Hepatocyte (in vitro differentiated cells): ENCODE results near the gene ADAM12. TPM values are rescaled to one million over a fixed set of nuclear protein-coding genes. Genes with fewer than 3 reads are reported as not detected.

Experiments used
- DNase-seq: peaks from one replicate; pipeline ENCODE4 v3.0.0-alpha.2; 2016; ENCODE audit warnings: low spot score
- H2AFZ ChIP-seq: fragments of 200-600 bp; sonication (generic); 2 replicates; pipeline ENCODE4 v1.6.0; 2016; ENCODE audit warnings: antibody characterized with exemption, mild to moderate bottlenecking
- H3K27ac ChIP-seq: fragments of 200-600 bp; sonication (generic); 2 replicates; pipeline ENCODE4 v1.5.1; 2016; ENCODE audit warnings: mild to moderate bottlenecking
- H3K27me3 ChIP-seq: fragments of 200-600 bp; sonication (generic); 2 replicates; pipeline ENCODE4 v1.6.1; 2016
- H3K36me3 ChIP-seq: fragments of 200-600 bp; sonication (generic); replicated peaks from 2 replicates; pipeline ENCODE4 v1.5.1; 2016; ENCODE audit warnings: low read depth; ENCODE audit not compliant: insufficient read depth
- H3K4me1 ChIP-seq: fragments of 200-600 bp; sonication (generic); 2 replicates; pipeline ENCODE4 v1.5.1; 2016; ENCODE audit warnings: mild to moderate bottlenecking, moderate library complexity; ENCODE audit not compliant: insufficient read depth
- H3K4me2 ChIP-seq: fragments of 200-600 bp; sonication (generic); 2 replicates; pipeline ENCODE4 v1.6.0; 2016
- H3K4me3 ChIP-seq: fragments of 200-600 bp; sonication (generic); 2 replicates; pipeline ENCODE4 v1.5.1; 2016; ENCODE audit warnings: mild to moderate bottlenecking
- H3K79me2 ChIP-seq: fragments of 200-600 bp; sonication (generic); 2 replicates; pipeline ENCODE4 v1.6.0; 2017; ENCODE audit warnings: mild to moderate bottlenecking
- H3K9me2 ChIP-seq: fragments of 200-600 bp; sonication (generic); replicated peaks from 2 replicates; pipeline ENCODE4 v1.6.0; 2017; ENCODE audit warnings: mild to moderate bottlenecking; ENCODE audit not compliant: insufficient read depth
- H3K9me3 ChIP-seq: fragments of 200-600 bp; sonication (generic); 2 replicates; pipeline ENCODE4 v1.5.1; 2016; ENCODE audit warnings: low read depth, mild to moderate bottlenecking
- H4K20me1 ChIP-seq: fragments of 200-600 bp; sonication (generic); 2 replicates; pipeline ENCODE4 v1.6.0; 2016; ENCODE audit warnings: mild to moderate bottlenecking; ENCODE audit not compliant: insufficient read depth, poor library complexity, severe bottlenecking
- EZH2 ChIP-seq: fragments of 200-600 bp; sonication (generic); IDR thresholded peaks from 2 replicates; pipeline ENCODE4 v1.6.1; 2016; ENCODE audit warnings: antibody characterized with exemption, mild to moderate bottlenecking, borderline replicate concordance
- EZH2phosphoT487 ChIP-seq: fragments of 200-600 bp; sonication (generic); IDR thresholded peaks from one replicate; pipeline ENCODE4 v1.6.1; 2018; ENCODE audit warnings: antibody characterized with exemption, mild to moderate bottlenecking, low read depth, moderate library complexity; ENCODE audit not compliant: unreplicated experiment, severe bottlenecking
- WGBS: methylation state at CpG from one replicate; pipeline ENCODE4 v1.1.6; 2016; ENCODE audit warnings: low lambda C conversion rate; ENCODE audit errors: missing lambda C conversion rate; 5-methylcytosine and 5-hydroxymethylcytosine counted together
- polyA plus RNA-seq: library from polyadenylated mRNA; unstranded; fragments of >200 nt; fragmentation: Nextera tagmentation; extraction: Ambion mirVana; gene quantifications from 2 replicates; pipeline ENCODE4 v1.2.1, GENCODE V29; 2016
- total RNA-seq: library from RNA; depleted of rRNA; stranded (reverse); fragments of >200 nt; gene quantifications from 2 replicates; pipeline ENCODE4 v1.2.3, GENCODE V29; 2014
- TF ChIP-seq, protein P1 (sequence below): fragments of 200-600 bp; sonication (generic); IDR thresholded peaks from 2 replicates; pipeline ENCODE4 v1.5.1; 2016; ENCODE audit warnings: antibody characterized with exemption, mild to moderate bottlenecking; ENCODE audit not compliant: poor library complexity

ADAM12 gene
- total and polyA plus RNA-seq, 2 experiments from 2014 or later, result 4.9 to 11.3 TPM

DNA sequence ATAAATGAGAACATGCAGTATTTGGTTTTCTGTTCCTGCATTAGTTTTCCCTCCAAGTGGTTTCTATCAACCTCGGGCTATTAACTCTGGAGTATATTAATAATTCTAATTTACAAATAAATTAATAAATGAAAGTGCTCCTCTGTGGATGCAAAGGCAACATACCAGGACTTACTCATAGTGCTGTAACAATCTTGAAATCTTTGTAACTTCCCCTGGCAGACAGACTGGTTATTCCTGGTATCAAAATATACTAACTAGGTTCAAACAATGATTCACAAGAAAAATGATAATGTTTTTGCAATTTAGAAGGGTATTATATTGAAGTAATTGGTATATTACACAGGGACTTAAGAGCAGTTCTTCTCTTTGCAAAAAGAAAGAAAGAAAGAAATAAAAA, 314.7 kb downstream of the ADAM12 start:
- no peaks in the 10 kb centered on the region for H3K4me1 ChIP-seq
- no peaks in the 10 kb centered on the region for H3K36me3 ChIP-seq
- H3K9me2 ChIP-seq, result no peaks in the 10 kb centered on the region
- H3K79me2 ChIP-seq, result no peaks in the 10 kb centered on the region
- no peak for DNase-seq
- H3K27ac ChIP-seq, result no peak overlapping the region
- H4K20me1 ChIP-seq, result no peaks in the 10 kb centered on the region
- H2AFZ ChIP-seq, result no peak overlapping the region
- 95% methylated on average over 1 of the region's 1 CpG for WGBS
- H3K4me2 ChIP-seq, result no peak overlapping the region
- H3K4me3 ChIP-seq, result no peak overlapping the region
- no peaks in the 10 kb centered on the region for H3K27me3 ChIP-seq
- no peaks in the 10 kb centered on the region for H3K9me3 ChIP-seq
- no peak for TF ChIP-seq EZH2phosphoT487
- no peak for TF ChIP-seq EZH2
- TF ChIP-seq, protein P1, sequence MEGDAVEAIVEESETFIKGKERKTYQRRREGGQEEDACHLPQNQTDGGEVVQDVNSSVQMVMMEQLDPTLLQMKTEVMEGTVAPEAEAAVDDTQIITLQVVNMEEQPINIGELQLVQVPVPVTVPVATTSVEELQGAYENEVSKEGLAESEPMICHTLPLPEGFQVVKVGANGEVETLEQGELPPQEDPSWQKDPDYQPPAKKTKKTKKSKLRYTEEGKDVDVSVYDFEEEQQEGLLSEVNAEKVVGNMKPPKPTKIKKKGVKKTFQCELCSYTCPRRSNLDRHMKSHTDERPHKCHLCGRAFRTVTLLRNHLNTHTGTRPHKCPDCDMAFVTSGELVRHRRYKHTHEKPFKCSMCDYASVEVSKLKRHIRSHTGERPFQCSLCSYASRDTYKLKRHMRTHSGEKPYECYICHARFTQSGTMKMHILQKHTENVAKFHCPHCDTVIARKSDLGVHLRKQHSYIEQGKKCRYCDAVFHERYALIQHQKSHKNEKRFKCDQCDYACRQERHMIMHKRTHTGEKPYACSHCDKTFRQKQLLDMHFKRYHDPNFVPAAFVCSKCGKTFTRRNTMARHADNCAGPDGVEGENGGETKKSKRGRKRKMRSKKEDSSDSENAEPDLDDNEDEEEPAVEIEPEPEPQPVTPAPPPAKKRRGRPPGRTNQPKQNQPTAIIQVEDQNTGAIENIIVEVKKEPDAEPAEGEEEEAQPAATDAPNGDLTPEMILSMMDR, result no peak

DNA sequence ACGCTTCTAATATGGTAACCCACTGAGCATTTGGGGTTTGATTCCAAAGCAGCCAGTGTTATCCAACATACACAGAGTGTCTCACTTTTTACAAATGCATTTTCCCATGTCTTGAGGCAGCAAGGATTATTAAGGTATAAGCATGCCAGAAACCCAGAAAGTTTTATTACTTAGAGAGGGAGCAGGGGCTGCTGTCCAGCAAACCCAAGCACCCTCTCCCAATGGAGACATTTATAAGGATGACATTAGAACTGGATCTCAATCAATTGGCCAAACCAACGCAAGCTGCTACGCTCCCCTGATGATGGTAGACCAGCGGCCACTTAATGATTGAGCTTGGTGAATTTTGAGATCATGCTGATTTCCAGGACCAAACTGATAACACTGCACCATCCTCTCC, 315.7 kb downstream of the ADAM12 start:
- no peaks in the 10 kb centered on the region for H3K9me2 ChIP-seq
- no peaks in the 10 kb centered on the region for H3K9me3 ChIP-seq
- H3K27me3 ChIP-seq, result no peaks in the 10 kb centered on the region
- TF ChIP-seq EZH2, result no peak
- TF ChIP-seq EZH2phosphoT487, result no peak
- TF ChIP-seq, protein P1, result no peak
- no peak overlapping the region for H3K27ac ChIP-seq
- H3K4me3 ChIP-seq, result no peak overlapping the region
- WGBS, result 100% methylated on average over 4 of the region's 4 CpGs
- H2AFZ ChIP-seq, result no peak overlapping the region
- no peak for DNase-seq
- H3K4me1 ChIP-seq, result no peaks in the 10 kb centered on the region
- H3K79me2 ChIP-seq, result no peaks in the 10 kb centered on the region
- H3K4me2 ChIP-seq, result no peak overlapping the region
- H3K36me3 ChIP-seq, result no peaks in the 10 kb centered on the region
- no peaks in the 10 kb centered on the region for H4K20me1 ChIP-seq

DNA sequence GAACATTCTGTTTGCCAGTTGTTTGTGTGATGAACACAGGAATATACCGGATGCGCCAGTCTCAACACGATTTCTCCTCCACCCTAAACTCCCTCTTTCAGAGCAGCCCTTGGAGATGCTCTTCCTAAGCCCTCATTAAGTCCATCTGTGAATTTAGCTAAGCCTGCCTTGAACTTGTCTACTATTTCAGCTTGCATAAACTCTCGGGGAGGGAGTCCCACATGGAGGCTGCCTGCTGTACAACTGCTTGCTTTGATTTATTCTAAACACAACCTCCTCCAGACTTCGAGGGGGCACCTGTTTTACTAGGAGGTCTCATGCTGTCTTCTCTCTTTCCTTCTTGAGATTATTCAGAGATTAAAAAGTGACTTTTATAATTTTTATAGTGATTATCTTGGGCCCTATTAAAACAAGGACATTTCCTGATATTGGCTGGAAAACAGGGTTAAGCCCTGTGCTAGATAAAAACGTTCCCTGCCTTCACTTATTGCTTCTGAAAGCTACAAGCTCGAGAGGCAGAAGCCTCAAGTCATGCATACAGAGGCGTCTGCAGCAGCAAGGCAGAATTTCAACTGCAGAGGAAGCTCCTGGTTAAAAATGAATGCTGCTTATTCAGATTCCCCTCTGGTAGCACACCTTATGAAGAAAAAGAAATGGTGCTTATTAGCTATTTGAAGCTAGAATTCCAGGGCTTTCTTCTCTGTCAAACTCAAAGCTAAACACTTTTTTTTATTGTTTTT, 317.6 kb downstream of the ADAM12 start:
- no peaks in the 10 kb centered on the region for H3K36me3 ChIP-seq

More for the DNA sequence above, 317.6 kb downstream of the ADAM12 start:
- Histone ChIP-seq H2AFZ (no peak overlapping the region), H3K4me2 (no peak overlapping the region), H3K4me3 (no peak overlapping the region), H4K20me1 (no peaks in the 10 kb centered on the region), H3K79me2 (no peaks in the 10 kb centered on the region), H3K4me1 (no peaks in the 10 kb centered on the region), H3K9me3 (no peaks in the 10 kb centered on the region), H3K27me3 (no peaks in the 10 kb centered on the region), H3K27ac (no peak overlapping the region), H3K9me2 (no peaks in the 10 kb centered on the region)
- 54% methylated on average over 8 of the region's 8 CpGs for WGBS
- no peak for TF ChIP-seq EZH2phosphoT487
- TF ChIP-seq, protein P1, result no peak
- no peak for TF ChIP-seq EZH2
- no peak for DNase-seq
